H1 (cell line): ENCODE measurements around the gene UNC50. TPM values are rescaled to one million over a fixed set of nuclear protein-coding genes. Genes with fewer than 3 reads are reported as not detected.

Source experiments
- CBX8 ChIP-seq: fragments of 300-800, 300-1000 bp; sonication (generic); IDR thresholded peaks from 2 replicates; pipeline ENCODE4 v1.7.1; 2016; ENCODE audit warnings: low read depth, low read length, borderline replicate concordance
- HDAC6 ChIP-seq: IDR thresholded peaks from one replicate; pipeline ENCODE4 v1.7.1; 2012; ENCODE audit warnings: low read depth, mild to moderate bottlenecking, inconsistent platforms, low read length, moderate library complexity
- TAF7 ChIP-seq: optimal IDR thresholded peaks from 2 replicates; pipeline ENCODE3; 2011; ENCODE audit warnings: low read depth, mild to moderate bottlenecking, inconsistent platforms, low read length, moderate library complexity, borderline replicate concordance
- polyA plus RNA-seq, 7 experiments: library from polyadenylated mRNA; depleted of rRNA in 3 of 7; stranded (reverse) in 5 of 7; unstranded in 2 of 7; fragments of >200 nt in 5 of 7; fragments of 200-250 nt in 2 of 7; gene quantifications; 1 replicate in 5 of 7; 2 replicates in 1 of 7; 4 replicates in 1 of 7; pipeline versions ENCODE4 v1.2.1 to v1.2.3, GENCODE V29; 2011 to 2013; ENCODE audit warnings: missing spikeins in 2 of 7, mixed read lengths in 2 of 7
- total RNA-seq: library from RNA; stranded (reverse); fragmentation: NEBNext Ultra II Directional; extraction: Animal tissue kit (Norgen Biotek cat#: 25700); gene quantifications from 2 replicates; pipeline ENCODE4 v1.2.1, GENCODE V29; 2021
- TF ChIP-seq, protein P1 (sequence below), 3 experiments: IDR thresholded peaks; 1 replicate in 2 of 3; 2 replicates in 1 of 3; pipeline versions ENCODE4 v1.5.1 to v1.6.1; 2011; ENCODE audit warnings: low read length in 3 of 3, mild to moderate bottlenecking in 3 of 3, inconsistent platforms in 2 of 3, low read depth in 1 of 3, moderate library complexity in 1 of 3; ENCODE audit not compliant: insufficient read depth in 1 of 3; ENCODE audit errors: control extremely low read depth in 1 of 3

UNC50 gene
- total and polyA plus RNA-seq, 2 of the 8 experiments (the other 6 are each of a cell fraction or from before 2014, with no cell fraction given), result 33.4 to 58.5 TPM

DNA sequence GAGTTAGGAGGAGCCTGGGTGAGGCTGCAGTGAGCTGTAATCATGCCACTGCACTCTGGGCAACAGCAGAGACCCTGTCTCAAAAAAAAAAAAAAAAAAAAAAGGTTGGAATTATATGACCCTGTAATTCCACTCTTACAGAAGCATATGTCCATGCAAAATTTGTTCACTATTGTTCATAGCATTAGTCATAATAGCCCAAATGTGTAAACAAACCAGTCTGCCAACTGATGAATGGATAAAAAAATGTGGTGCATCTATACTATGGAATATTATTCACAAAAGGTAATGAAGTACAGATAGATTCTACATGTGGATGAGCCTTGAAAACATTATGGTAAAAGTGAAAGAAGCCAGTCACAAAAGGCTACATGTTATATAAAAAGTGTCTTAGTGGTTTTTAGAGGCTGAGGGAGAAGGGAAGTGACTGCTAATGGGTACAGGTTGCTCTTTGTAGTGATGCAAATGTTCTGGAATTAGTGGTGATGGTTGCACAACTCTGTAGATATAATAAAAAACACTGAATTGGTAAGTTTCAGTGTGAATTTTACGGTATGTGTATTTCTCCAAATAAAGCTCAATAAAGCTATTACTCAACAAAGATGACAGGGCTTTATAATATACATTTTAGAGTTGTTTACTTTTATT lies 9.5 kb upstream of the UNC50 start (continued):
- TF ChIP-seq, protein P1, sequence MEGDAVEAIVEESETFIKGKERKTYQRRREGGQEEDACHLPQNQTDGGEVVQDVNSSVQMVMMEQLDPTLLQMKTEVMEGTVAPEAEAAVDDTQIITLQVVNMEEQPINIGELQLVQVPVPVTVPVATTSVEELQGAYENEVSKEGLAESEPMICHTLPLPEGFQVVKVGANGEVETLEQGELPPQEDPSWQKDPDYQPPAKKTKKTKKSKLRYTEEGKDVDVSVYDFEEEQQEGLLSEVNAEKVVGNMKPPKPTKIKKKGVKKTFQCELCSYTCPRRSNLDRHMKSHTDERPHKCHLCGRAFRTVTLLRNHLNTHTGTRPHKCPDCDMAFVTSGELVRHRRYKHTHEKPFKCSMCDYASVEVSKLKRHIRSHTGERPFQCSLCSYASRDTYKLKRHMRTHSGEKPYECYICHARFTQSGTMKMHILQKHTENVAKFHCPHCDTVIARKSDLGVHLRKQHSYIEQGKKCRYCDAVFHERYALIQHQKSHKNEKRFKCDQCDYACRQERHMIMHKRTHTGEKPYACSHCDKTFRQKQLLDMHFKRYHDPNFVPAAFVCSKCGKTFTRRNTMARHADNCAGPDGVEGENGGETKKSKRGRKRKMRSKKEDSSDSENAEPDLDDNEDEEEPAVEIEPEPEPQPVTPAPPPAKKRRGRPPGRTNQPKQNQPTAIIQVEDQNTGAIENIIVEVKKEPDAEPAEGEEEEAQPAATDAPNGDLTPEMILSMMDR (IDR thresholded peaks at IDR 0.05; ENCODE audit: control extremely low read depth in 1 of 3, insufficient read depth in 1 of 3, low read depth in 1 of 3, low read length in 3 of 3), result no peak
- TF ChIP-seq CBX8 (no peak), TAF7 (no peak), HDAC6 (no peak)
